SK-N-SH treated with all-trans-retinoic acid at 6 μM for 48 hours (cell line): ENCODE data around the gene CRYBB2.
"Not testable (repeated sequence)": the region's sequence is repeated elsewhere in the genome, so short reads cannot be mapped to it uniquely, and the experiment has no call there.

ENCODE experiments used
- ATAC-seq: fragments of 200-7000 bp; cut with Tn5 transposase; 3 replicates; pipeline ENCODE4 v1.9.1; 2020; ENCODE audit warnings: mild to moderate bottlenecking, moderate library complexity
- BACH2 ChIP-seq: fragments of 250-450 bp; sonication (Bioruptor Pico); IDR thresholded peaks from 2 replicates; pipeline ENCODE4 v1.9.0; 2021; ENCODE audit warnings: mild to moderate bottlenecking, borderline replicate concordance
- CREB5 ChIP-seq: fragments of 250-450 bp; sonication (Bioruptor Pico); IDR thresholded peaks from 2 replicates; pipeline ENCODE4 v1.5.1; 2020; ENCODE audit warnings: low read depth, mild to moderate bottlenecking, moderate library complexity
- CSDC2 ChIP-seq: fragments of 250-450 bp; sonication (Bioruptor Pico); IDR thresholded peaks from 2 replicates; pipeline ENCODE4 v1.5.0; 2020; ENCODE audit warnings: mild to moderate bottlenecking, moderate library complexity
- CSRNP3 ChIP-seq: fragments of 250-450 bp; sonication (Bioruptor Pico); IDR thresholded peaks from 2 replicates; pipeline ENCODE4 v1.5.1; 2021; ENCODE audit warnings: mild to moderate bottlenecking, moderate library complexity
- ESRRG ChIP-seq: fragments of 250-450 bp; sonication (Bioruptor Pico); IDR thresholded peaks from 2 replicates; pipeline ENCODE4 v1.6.1; 2021; ENCODE audit warnings: mild to moderate bottlenecking
- GLIS3 ChIP-seq: fragments of 250-450 bp; sonication (Bioruptor Pico); IDR thresholded peaks from 2 replicates; pipeline ENCODE4 v1.5.0; 2020; ENCODE audit warnings: mild to moderate bottlenecking, moderate library complexity
- ISL1 ChIP-seq: fragments of 250-450 bp; sonication (Bioruptor Pico); IDR thresholded peaks from 2 replicates; pipeline ENCODE4 v2.1.2; 2022; ENCODE audit warnings: mild to moderate bottlenecking, moderate library complexity
- OSR1 ChIP-seq: fragments of 250-450 bp; sonication (Bioruptor Pico); IDR thresholded peaks from 2 replicates; pipeline ENCODE4 v1.8.0; 2022; ENCODE audit warnings: moderate library complexity, mild to moderate bottlenecking, inconsistent platforms
- PATZ1 ChIP-seq: fragments of 250-450 bp; sonication (Bioruptor Pico); IDR thresholded peaks from 2 replicates; pipeline ENCODE4 v1.8.0; 2020; ENCODE audit warnings: mild to moderate bottlenecking, moderate library complexity, borderline replicate concordance
- POU6F1 ChIP-seq: fragments of 250-450 bp; sonication (Bioruptor Pico); IDR thresholded peaks from 2 replicates; pipeline ENCODE4 v1.8.0; 2021; ENCODE audit warnings: low read depth, mild to moderate bottlenecking, moderate library complexity, borderline replicate concordance
- TSHZ2 ChIP-seq: fragments of 250-450 bp; sonication (Bioruptor Pico); IDR thresholded peaks from 2 replicates; pipeline ENCODE4 v1.5.0; 2020; ENCODE audit warnings: mild to moderate bottlenecking, moderate library complexity
- ZC3H10 ChIP-seq: fragments of 250-450 bp; sonication (Bioruptor Pico); IDR thresholded peaks from 2 replicates; pipeline ENCODE4 v1.5.1; 2021; ENCODE audit warnings: mild to moderate bottlenecking, moderate library complexity
- ZFP3 ChIP-seq: fragments of 250-450 bp; sonication (Bioruptor Pico); IDR thresholded peaks from 2 replicates; pipeline ENCODE4 v1.5.0; 2020; ENCODE audit warnings: mild to moderate bottlenecking, moderate library complexity
- ZFP30 ChIP-seq: fragments of 450-650 bp; formaldehyde crosslinking; IDR thresholded peaks from 2 replicates; pipeline ENCODE4 v1.5.0; 2022; ENCODE audit warnings: mild to moderate bottlenecking, moderate library complexity
- ZNF565 ChIP-seq: fragments of 450-650 bp; formaldehyde crosslinking; conservative IDR thresholded peaks from 2 replicates; pipeline ENCODE4 v1.5.0; 2020; ENCODE audit warnings: low read depth, mild to moderate bottlenecking, moderate library complexity
- ZNF70 ChIP-seq: fragments of 450-650 bp; formaldehyde crosslinking; IDR thresholded peaks from 2 replicates; pipeline ENCODE4 v1.5.0; 2020; ENCODE audit warnings: mild to moderate bottlenecking, moderate library complexity

Gene CRYBB2

GRCh38 chr22:25176799-25177198, 42.6 kb upstream of the CRYBB2 start (continued):
- TF ChIP-seq PATZ1 (no peak), ZFP30 (CRISPR knock-in tag) (no peak)

- ATAC-seq, result no peak
- TF ChIP-seq ZNF70 (no peak), ZNF565 (no peak)
- TF ChIP-seq, all 23 proteins: peak for 0
Observed at GRCh38 chr22:25177226-25177625, 42.2 kb upstream of the CRYBB2 start.

- ATAC-seq, result no peak
- no peak for TF ChIP-seq CSDC2 (CRISPR knock-in tag)
- TF ChIP-seq ZNF70, result no peak
- TF ChIP-seq POU6F1, result no peak
- no peak for TF ChIP-seq CREB5 (CRISPR knock-in tag)
- no peak for TF ChIP-seq BACH2 (CRISPR knock-in tag)
- TF ChIP-seq GLIS3 (CRISPR knock-in tag), result no peak
- no peak for TF ChIP-seq PATZ1
- no peak for TF ChIP-seq ISL1
Observed at GRCh38 chr22:25177895-25178294, 41.5 kb upstream of the CRYBB2 start.

GRCh38 chr22:25178348-25178747, 41.1 kb upstream of the CRYBB2 start:
- not testable (repeated sequence) for ATAC-seq

- not testable (repeated sequence) for ATAC-seq
Observed at GRCh38 chr22:25178869-25179631, 40.4 kb upstream of the CRYBB2 start.

GRCh38 chr22:25182131-25183110, 37.0 kb upstream of the CRYBB2 start:
- ATAC-seq, result no peak
- no peak for TF ChIP-seq ZNF565
- no peak for TF ChIP-seq BACH2 (CRISPR knock-in tag)
- TF ChIP-seq ESRRG (CRISPR knock-in tag), result no peak
- TF ChIP-seq GLIS3 (CRISPR knock-in tag), result no peak
- no peak for TF ChIP-seq PATZ1
- no peak for TF ChIP-seq TSHZ2 (CRISPR knock-in tag)
- TF ChIP-seq CSRNP3 (CRISPR knock-in tag), result no peak
- no peak for TF ChIP-seq ZC3H10 (CRISPR knock-in tag)
- no peak for TF ChIP-seq OSR1 (CRISPR knock-in tag)
- TF ChIP-seq ZFP3 (CRISPR knock-in tag), result no peak
